Mesendoderm (in vitro differentiated cells): ENCODE results near the gene PARVB.

Experiments
- DNase-seq: peaks from one replicate; pipeline ENCODE4 v3.0.0; 2013
- H2AK5ac ChIP-seq: 2 replicates; pipeline ENCODE4 v1.6.1; 2013; ENCODE audit warnings: low read length, inconsistent platforms
- H2BK120ac ChIP-seq: 2 replicates; pipeline ENCODE4 v1.6.1; 2013; ENCODE audit warnings: low read depth, mild to moderate bottlenecking, low read length, moderate library complexity, mixed read lengths
- H2BK15ac ChIP-seq: replicated peaks from 2 replicates; pipeline ENCODE4 v1.6.1; 2013; ENCODE audit warnings: low read depth, mild to moderate bottlenecking, moderate library complexity
- H2BK5ac ChIP-seq: 2 replicates; pipeline ENCODE4 v1.6.1; 2013; ENCODE audit warnings: low read length, inconsistent platforms
- H3K18ac ChIP-seq: 2 replicates; pipeline ENCODE4 v1.6.1; 2013; ENCODE audit warnings: mild to moderate bottlenecking, low read length, mixed read lengths
- H3K23ac ChIP-seq: one replicate; pipeline ENCODE4 v1.6.1; 2013; ENCODE audit warnings: low read length
- H3K27ac ChIP-seq: 2 replicates; pipeline ENCODE4 v1.5.1; 2013; ENCODE audit warnings: low read depth, mild to moderate bottlenecking, inconsistent platforms, low read length, moderate library complexity
- H3K27me3 ChIP-seq: 2 replicates; pipeline ENCODE4 v1.6.1; 2013; ENCODE audit warnings: low read length, control low read depth, mild to moderate bottlenecking, inconsistent platforms; ENCODE audit not compliant: insufficient read depth, poor library complexity
- H3K36me3 ChIP-seq: 2 replicates; pipeline ENCODE4 v1.6.1; 2013; ENCODE audit warnings: low read length, inconsistent platforms; ENCODE audit not compliant: control insufficient read depth, insufficient read depth
- H3K4ac ChIP-seq: one replicate; pipeline ENCODE4 v1.6.1; 2013; ENCODE audit warnings: low read depth, mild to moderate bottlenecking, low read length, moderate library complexity
- H3K4me1 ChIP-seq: 2 replicates; pipeline ENCODE4 v1.6.1; 2013; ENCODE audit warnings: low read depth, low read length, inconsistent platforms; ENCODE audit not compliant: control insufficient read depth
- H3K4me2 ChIP-seq: 2 replicates; pipeline ENCODE4 v1.6.1; 2013; ENCODE audit warnings: low read length
- H3K4me3 ChIP-seq: 2 replicates; pipeline ENCODE4 v1.5.1; 2013; ENCODE audit warnings: mild to moderate bottlenecking, low read length
- H3K56ac ChIP-seq: one replicate; pipeline ENCODE4 v1.6.1; 2013; ENCODE audit warnings: low read length
- H3K79me1 ChIP-seq: 2 replicates; pipeline ENCODE4 v1.6.1; 2013; ENCODE audit warnings: low read length, inconsistent platforms
- H3K79me2 ChIP-seq: 2 replicates; pipeline ENCODE4 v1.6.1; 2013; ENCODE audit warnings: mild to moderate bottlenecking, low read length; ENCODE audit not compliant: control insufficient read depth, insufficient read depth
- H3K9ac ChIP-seq: 2 replicates; pipeline ENCODE4 v1.6.1; 2013; ENCODE audit warnings: low read length, inconsistent platforms
- H4K5ac ChIP-seq: one replicate; pipeline ENCODE4 v1.6.1; 2013; ENCODE audit warnings: low read length
- H4K8ac ChIP-seq: one replicate; pipeline ENCODE4 v1.6.1; 2013; ENCODE audit warnings: low read depth, mild to moderate bottlenecking, control low read depth, low read length, moderate library complexity
- WGBS: extraction: QIAGEN DNeasy Blood & Tissue Kit; methylation state at CpG from one replicate; pipeline ENCODE4 v1.1.7; 2013; ENCODE audit warnings: low lambda C conversion rate, missing lambda C conversion rate; ENCODE audit not compliant: insufficient coverage; ENCODE audit errors: extremely low coverage; 5-methylcytosine and 5-hydroxymethylcytosine counted together

The PARVB gene

GRCh38 chr22:43995057-43995685 lies 28.9 kb upstream of the PARVB start:
- Histone ChIP-seq H3K4me3 (no peak overlapping the region), H3K9ac (no peak overlapping the region), H4K5ac (no peak overlapping the region), H2BK15ac (no peak overlapping the region), H3K27me3 (no peaks in the 10 kb centered on the region), H2BK5ac (no peak overlapping the region), H3K4ac (no peak overlapping the region), H3K79me2 (no peaks in the 10 kb centered on the region), H3K4me1 (no peaks in the 10 kb centered on the region), H2AK5ac (no peak overlapping the region), H3K79me1 (no peaks in the 10 kb centered on the region), H4K8ac (no peak overlapping the region), H2BK120ac (no peak overlapping the region), H3K27ac (no peak overlapping the region), H3K18ac (no peak overlapping the region), H3K23ac (no peak overlapping the region), H3K36me3 (peaks cover 1% of the 10 kb centered on the region), H3K4me2 (no peak overlapping the region), H3K56ac (no peak overlapping the region)
- no CpG with 5 or more reads among the region's 15 CpGs for WGBS
- no peak for DNase-seq

DNA sequence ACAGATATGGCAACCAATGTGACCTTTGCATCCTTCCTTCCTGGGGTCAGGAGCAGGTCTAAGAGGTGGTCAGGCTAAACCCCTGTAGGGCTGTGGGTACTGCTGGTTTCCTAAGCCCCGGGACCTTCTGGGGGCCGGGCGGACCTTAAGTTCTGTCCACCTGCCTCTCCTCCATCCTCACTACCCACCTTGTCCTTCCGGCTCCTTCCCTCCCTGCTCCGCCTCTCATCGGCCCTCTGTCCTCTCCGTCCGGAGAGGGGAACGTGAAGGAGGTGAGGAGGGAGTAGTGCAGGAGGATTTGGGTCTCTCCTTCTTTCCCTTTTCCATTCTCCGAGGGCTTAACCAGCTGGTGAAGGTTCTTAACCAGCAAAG lies 28.3 kb upstream of the PARVB start:
- Histone ChIP-seq H3K4ac (no peak overlapping the region), H2BK5ac (no peak overlapping the region), H3K56ac (no peak overlapping the region), H3K79me1 (no peaks in the 10 kb centered on the region), H3K79me2 (no peaks in the 10 kb centered on the region), H3K9ac (no peak overlapping the region), H3K23ac (no peak overlapping the region), H3K4me3 (no peak overlapping the region), H2AK5ac (no peak overlapping the region), H2BK120ac (no peak overlapping the region), H3K36me3 (peaks cover 1% of the 10 kb centered on the region), H3K27ac (no peak overlapping the region), H4K8ac (no peak overlapping the region), H3K18ac (no peak overlapping the region), H3K27me3 (no peaks in the 10 kb centered on the region), H3K4me2 (no peak overlapping the region), H2BK15ac (no peak overlapping the region), H4K5ac (no peak overlapping the region), H3K4me1 (no peaks in the 10 kb centered on the region)
- no peak for DNase-seq
- no CpG with 5 or more reads among the region's 10 CpGs for WGBS

DNA sequence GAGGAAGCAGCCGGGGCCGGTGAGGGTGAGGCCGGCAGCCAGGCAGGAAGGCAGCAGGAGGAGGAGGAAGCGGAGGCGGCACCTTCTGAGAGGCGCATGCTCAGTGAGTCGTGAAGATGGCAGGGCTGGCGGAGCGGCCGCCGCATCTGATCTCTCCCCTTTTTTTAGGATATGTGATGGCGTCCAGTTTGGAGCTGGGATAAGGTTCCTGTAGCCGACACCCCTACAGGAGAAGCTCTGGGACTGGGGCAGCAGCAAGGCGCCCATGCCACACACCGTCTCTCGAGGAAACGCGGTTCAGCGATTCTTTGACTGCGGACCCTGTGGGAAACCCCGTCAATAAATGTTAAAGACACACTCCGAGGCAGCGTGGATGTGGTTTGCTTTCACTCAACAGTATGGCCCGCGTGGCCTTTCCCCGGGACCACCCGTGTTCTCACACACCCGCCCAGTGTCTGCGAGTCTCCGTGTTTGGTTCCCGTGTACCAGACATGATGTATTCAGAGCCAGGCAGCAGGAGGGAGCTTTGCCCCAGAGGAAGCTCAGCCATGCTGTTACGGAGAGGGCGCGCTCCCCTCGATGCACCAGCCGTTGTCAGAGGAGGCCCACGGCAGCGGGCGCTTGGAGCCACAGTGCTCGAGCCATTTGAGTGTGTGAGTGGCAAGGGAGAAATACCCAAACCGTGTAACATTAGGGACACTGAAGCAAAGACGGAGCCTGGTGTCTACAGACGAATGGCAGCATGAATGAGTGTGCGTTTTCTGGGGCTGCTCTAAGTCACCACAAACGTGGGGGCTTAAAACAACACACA lies 27.7 kb upstream of the PARVB start:
- Histone ChIP-seq H3K4ac (no peak overlapping the region), H3K18ac (no peak overlapping the region), H3K79me2 (no peaks in the 10 kb centered on the region), H4K5ac (no peak overlapping the region), H3K79me1 (no peaks in the 10 kb centered on the region), H3K9ac (no peak overlapping the region), H4K8ac (no peak overlapping the region), H3K4me2 (no peak overlapping the region), H3K56ac (no peak overlapping the region), H2AK5ac (no peak overlapping the region), H3K27me3 (no peaks in the 10 kb centered on the region), H2BK15ac (no peak overlapping the region), H3K36me3 (peaks cover 1% of the 10 kb centered on the region), H3K4me3 (no peak overlapping the region), H2BK120ac (no peak overlapping the region), H3K4me1 (no peaks in the 10 kb centered on the region), H2BK5ac (no peak overlapping the region), H3K23ac (no peak overlapping the region), H3K27ac (no peak overlapping the region)
- DNase-seq = no peak
- no CpG with 5 or more reads among the region's 45 CpGs for WGBS

DNA sequence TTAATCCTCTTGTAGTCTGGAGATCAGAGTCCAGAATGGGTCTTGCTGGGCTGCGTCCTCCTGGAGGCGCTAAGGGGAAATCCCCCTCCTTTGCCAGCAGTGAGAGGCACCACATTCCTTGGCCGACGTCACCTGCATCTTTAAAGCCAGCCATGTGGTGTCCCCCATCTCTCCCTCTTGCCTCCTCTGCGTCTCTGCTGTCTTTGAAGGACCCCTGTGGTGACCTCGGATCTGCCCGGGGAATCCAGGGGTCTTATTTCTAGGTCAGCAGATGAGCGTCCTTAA lies 27.2 kb upstream of the PARVB start:
- peaks cover 1% of the 10 kb centered on the region for H3K36me3 ChIP-seq
- H2BK120ac ChIP-seq = no peak overlapping the region

DNA sequence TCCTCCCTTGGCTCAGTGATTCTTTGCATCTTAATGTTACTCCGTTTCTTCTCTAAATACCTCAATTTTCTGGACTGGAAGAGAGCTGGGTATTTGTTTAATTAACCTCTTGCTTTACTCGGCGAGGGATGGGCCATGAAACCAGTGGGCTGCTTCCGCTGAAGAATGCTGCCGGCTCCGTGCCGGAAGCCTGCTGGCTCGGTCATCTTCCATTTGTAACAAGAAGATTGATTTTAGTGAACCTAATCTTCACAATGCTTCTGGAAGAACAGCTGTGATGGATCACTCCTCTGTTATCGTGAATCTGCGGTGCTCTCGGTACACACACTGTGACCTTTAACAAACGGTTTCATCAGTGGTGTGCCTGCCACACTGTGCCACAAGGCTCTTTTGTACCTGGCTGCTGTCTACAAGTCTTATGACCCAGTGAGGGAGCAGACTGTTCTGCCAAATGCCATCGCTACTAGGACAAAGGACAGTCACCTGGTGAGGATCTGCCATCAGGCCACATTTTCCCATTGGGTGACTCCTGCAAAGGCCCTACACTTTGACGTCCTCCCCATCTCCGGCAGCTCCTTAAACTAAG lies 25.3 kb upstream of the PARVB start:
- H3K27me3 ChIP-seq = no peaks in the 10 kb centered on the region
- no peak overlapping the region for H3K4ac ChIP-seq
- H3K36me3 ChIP-seq = peaks cover under 1% of the 10 kb centered on the region
- no peak overlapping the region for H3K23ac ChIP-seq
- no peak overlapping the region for H2BK15ac ChIP-seq
- no peak overlapping the region for H3K18ac ChIP-seq
- H3K9ac ChIP-seq = no peak overlapping the region
- H3K4me2 ChIP-seq = no peak overlapping the region
- no peak overlapping the region for H4K8ac ChIP-seq
- H3K56ac ChIP-seq = no peak overlapping the region
- H2BK120ac ChIP-seq = no peak overlapping the region
- H3K79me1 ChIP-seq = no peaks in the 10 kb centered on the region
- no CpG with 5 or more reads among the region's 15 CpGs for WGBS
- no peak overlapping the region for H2BK5ac ChIP-seq
- no peak for DNase-seq
- H3K79me2 ChIP-seq = no peaks in the 10 kb centered on the region
- H4K5ac ChIP-seq = no peak overlapping the region
- no peak overlapping the region for H3K27ac ChIP-seq
- H3K4me1 ChIP-seq = no peaks in the 10 kb centered on the region
- no peak overlapping the region for H3K4me3 ChIP-seq
- H2AK5ac ChIP-seq = no peak overlapping the region

More for the DNA sequence above, 27.2 kb upstream of the PARVB start:
- Histone ChIP-seq H3K27me3 (no peaks in the 10 kb centered on the region), H3K79me1 (no peaks in the 10 kb centered on the region), H3K27ac (no peak overlapping the region), H2AK5ac (no peak overlapping the region), H3K4me1 (no peaks in the 10 kb centered on the region), H2BK15ac (no peak overlapping the region), H3K4me2 (no peak overlapping the region), H3K23ac (no peak overlapping the region), H3K18ac (no peak overlapping the region), H3K4me3 (no peak overlapping the region), H4K5ac (no peak overlapping the region), H4K8ac (no peak overlapping the region), H3K4ac (no peak overlapping the region), H2BK5ac (no peak overlapping the region), H3K9ac (no peak overlapping the region), H3K79me2 (no peaks in the 10 kb centered on the region), H3K56ac (no peak overlapping the region)
- no CpG with 5 or more reads among the region's 8 CpGs for WGBS
- DNase-seq = peak; percentile 44
